ENCODE data around the gene LAPTM5.

Gene LAPTM5

DNA sequence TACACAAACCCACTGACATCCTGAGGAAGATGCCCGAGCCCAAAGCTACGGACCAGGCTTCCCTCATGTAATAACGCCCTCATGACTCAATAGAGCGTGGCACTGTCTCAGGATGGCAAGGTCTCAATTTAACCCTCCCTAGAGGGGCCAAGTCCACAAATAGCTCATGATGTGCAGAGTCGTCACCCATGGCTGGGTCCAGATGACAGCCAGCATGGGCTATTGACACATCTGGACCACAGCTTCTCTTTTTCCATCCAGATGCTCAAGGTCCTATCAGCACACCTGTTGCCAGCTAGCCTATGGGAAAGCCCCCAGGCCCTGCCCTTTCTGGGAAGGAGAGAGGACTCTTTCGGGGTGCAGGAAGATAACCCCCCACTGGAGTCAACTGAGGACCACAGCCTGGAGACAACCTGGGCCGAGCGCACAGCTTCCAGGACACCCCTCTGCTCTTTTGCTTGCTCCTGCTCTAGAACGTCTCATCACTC is 2.8 kb downstream of the LAPTM5 start:
- DNase-seq: no peak

DNA sequence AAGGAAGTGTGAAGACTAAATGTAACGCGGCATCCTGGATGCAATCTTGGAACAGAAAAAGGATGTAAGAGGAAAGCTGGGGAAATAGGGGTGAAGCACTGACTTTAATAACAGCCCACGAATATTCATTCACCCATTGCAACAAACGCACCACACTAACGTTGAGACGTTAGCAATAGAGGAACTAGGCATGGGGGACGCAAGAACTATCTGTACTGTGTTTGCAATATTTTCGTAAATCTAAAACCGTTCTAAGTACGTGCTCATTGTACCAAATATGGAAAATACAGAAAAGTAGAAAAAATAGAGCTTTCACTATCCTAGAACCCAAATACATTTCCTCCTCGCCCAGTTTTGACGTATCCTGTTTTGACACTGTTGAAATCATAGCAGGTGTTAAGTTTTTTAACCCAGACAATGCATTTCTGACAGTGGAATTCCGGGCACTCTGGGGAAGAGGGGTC is 3.9 kb downstream of the LAPTM5 start:
- no peak for DNase-seq

DNA sequence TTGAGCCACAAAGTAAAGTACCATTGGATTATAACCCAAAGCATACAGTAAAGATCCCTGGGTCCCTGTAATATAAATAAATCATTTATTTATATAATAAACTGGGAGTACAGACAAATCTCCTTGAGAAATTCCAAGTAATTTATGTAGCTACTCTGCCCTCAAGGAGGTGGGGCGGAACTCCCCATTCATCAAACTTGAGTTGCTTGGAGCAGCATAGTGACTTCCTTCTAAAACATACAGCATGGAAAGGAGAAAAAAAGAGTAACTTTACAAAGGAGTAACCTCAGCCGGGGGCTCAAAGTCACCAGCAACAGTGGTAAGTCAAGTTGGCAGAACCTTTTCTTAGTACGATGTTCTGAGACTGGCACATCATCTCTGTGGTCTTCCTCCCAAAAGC is 4.5 kb downstream of the LAPTM5 start:
- DNase-seq: no peak

DNA sequence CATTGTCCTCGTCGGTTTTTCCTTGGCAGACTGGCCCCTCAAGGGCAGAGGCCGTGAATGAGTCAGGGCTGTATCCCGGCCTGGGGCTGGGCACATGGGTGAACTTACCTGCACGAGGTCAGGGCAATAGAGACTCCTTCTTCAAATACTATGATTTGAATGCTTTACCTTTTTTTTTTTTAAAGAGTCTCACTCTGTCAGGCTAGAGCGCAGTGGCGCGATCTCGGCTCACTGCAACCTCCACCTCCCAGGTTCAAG is 5.0 kb downstream of the LAPTM5 start:
- DNase-seq: no peak

DNA sequence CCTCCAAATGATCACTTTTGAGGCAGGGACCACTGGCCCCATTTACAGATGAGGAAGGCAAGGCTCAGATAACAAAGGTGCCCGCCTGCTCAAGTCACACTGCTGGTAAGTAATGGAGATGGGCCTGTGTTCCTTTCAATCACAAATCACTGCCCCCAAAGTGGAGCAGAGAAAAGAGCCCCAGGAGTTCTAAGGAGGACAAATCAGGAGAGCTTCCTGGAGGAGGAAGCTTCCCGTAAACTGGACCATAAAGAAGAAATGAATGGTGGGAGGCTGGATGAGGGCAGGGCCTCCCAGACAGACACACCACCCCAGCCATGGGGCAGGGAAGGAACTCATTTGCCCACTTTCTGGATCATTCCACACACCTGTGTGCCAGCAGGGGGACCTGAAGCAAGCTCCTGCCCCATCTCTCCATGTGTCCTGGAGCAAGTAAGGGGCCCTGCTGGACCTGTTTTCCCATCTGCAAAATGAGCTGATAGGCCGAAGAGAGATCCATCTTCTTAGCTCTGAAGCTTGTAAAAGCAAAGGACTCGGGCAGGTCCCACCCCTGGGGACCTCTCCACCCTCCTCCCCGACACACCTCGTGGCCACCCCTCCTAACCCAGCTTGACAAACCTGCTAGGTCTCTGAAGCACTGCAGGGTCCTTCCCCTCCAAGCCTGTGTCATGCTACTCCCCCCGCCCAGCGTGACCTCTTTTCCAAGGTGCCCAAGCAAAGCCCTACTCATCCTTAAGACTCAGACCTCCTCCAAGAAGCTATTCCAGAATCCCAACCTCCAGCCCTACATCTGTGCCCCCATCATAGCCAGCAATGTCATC is 5.5 kb downstream of the LAPTM5 start:
- no peak for DNase-seq

DNA sequence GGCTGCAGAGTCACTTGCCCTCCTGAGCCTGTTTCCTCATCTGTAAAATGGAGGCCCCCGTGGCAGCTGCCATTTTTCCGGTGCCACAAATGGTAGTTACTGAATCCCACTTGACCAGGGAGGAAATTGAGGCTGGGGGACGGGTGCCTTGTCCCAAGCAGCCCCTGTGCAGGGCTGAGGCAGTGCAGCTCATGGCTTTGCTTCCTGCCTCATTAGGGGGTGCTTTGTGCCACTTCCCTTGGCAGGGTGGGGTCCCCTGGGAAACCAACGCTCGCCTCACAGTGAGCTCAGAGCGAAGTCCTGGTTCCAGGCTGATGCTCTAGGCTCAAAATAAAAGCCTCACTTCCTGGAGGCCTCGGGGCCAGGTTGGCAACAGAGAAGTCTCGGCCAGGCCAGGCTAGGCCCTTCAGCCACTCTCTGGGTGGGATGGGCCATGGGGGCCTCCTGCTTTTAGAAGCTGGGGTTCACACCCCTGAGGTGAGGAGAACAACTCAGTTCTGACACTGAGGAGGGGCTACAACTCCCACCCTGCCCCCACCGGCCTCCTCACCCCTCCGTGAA is 6.8 kb downstream of the LAPTM5 start:
- no peak for DNase-seq

DNA sequence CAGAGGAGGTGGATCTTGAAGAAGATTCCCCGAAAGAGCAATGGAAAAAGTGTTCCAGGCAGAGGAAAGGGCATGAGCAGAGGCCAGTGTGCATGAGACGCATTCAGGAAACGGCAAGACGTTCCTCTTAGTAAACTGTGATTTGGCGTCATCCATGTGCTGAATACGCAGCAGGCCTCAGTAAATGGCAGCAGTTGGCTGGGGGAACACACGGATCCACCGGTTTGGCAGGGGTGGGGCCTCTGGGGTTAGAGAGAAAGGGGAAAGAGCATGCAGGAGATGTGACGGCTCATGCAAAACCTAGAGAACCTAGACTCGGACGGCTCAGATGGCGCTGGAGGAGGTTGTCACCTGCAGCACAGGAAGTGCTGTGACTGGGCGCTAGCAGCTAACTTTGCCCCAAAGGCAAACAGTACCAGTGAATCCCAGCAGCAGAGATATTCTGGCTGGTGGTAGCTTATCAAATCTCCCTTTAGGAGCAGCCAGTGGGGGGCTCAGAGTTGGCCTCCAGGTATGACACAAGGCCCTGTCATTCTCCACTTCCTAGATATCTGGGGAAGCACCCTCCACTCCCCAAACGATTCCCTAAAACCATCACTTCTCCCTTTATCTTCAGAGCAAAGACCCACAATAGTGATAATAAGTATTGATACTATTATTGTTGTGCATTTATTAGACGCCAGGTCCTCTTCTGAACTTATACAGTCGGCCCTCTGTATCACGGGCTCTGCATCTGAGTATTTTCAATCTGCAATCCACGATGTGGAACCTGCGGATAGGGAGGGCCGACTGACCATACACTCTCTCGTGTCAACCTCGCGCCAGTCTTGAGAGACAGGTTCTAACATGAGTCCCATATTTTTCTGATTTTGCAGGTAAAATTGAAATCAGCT is 7.6 kb downstream of the LAPTM5 start:
- DNase-seq: no peak

DNA sequence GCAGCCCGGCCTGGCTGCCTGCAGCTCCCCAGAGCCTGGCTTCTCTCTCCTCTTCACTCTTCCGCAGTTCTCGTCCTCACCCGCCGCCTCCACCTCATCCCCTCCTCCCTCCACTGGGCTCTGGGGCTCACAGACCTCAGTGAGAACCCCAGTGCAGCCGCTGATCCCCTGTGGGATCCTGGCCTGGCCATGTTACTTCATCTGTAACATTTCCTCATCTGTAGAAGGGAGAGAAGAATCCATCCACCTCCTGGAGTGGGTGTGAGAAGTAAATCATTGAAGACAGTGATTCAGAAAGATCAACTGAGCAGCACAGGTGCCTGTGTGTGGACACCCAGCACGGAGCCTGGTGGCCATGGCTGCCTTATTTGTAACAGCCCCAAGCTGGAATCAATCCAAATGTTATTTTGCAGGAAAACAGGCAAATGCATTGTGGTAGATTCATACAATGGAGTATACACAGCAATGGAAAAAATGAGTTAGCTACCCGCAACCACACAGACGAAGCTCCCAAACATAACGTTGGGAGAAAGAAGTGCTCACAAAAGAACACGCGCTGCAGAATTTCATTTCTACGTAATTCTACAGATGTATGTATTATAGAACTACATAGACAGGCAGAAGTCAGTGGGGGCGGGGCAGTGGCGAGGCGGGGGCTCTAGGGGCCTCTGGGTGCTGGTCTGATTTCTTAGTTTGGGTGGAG is 8.7 kb downstream of the LAPTM5 start:
- no peak for DNase-seq

DNA sequence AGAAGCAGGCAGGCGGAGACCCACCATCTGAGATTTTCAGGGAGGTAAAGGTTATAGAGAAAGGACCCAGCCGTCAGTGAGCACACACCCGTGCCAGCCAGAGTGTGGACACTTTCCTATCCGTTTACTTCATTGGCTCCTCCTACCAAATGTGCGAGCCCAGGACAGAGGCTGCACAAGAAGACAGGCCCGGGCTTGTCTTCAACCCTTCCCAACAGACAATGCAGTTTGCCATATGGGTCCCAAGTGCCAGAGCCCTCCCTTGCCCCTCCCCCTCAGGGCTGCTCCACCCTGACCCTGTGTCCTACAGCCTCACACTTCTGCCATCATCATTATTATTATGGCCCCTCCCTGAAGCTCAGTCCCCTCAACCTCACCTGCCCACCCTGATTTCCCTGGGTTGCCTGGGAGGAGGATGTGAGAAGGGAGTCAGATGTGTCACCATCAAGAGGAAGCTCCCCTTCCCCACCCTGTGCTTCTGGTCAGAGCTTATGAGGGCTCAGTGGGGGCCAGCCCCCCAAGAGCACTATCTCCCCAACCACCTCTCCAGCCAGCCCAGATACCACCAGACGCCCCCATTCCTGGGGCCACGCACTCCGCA is 9.4 kb downstream of the LAPTM5 start:
- DNase-seq: no peak

DNA sequence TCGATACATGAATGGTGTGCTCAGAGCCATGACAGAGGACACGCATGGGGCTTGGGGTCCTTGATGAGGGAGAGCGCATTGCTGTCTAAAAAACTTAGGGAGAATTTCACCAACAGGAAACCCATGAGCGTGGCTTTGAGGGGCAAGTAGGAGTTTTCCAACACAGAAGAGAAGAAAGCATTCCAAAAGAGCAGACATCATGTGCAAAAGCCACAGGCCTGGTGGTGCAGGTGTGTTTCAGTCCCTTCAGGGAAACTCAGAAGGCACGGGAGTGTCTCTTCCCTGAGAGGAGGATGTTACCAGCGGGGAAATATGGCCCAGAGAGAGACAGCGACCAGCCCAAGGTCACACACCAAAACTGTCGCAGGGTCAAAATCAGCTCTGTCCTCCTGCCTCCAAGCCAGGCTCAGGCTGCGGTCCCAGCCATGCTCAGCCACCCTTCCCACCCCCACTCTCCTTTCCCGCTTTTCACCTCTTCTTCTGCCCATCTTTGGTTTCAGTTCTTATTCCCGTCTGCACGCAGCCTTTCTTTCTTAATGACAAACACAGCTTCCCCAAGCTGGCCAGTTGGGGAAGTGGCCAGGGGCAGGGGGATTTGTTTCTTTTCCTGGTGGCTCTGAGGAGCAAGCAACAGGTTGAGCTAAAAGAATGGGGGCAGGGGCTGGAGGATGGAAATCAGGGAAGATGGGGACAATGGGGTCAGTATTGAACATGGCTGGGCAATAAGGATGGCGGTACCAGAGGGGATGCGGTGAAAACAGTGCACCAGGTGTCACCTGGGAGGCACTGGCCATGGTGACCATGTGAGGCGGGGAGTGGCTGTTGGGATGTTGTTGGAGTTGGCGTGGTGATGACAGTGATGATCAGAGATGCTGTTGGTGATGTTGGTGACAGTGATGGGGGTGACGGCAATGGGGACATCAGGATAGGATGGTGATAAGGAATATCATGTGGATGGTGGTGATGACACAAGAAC is 10.3 kb downstream of the LAPTM5 start:
- no peak for DNase-seq

DNA sequence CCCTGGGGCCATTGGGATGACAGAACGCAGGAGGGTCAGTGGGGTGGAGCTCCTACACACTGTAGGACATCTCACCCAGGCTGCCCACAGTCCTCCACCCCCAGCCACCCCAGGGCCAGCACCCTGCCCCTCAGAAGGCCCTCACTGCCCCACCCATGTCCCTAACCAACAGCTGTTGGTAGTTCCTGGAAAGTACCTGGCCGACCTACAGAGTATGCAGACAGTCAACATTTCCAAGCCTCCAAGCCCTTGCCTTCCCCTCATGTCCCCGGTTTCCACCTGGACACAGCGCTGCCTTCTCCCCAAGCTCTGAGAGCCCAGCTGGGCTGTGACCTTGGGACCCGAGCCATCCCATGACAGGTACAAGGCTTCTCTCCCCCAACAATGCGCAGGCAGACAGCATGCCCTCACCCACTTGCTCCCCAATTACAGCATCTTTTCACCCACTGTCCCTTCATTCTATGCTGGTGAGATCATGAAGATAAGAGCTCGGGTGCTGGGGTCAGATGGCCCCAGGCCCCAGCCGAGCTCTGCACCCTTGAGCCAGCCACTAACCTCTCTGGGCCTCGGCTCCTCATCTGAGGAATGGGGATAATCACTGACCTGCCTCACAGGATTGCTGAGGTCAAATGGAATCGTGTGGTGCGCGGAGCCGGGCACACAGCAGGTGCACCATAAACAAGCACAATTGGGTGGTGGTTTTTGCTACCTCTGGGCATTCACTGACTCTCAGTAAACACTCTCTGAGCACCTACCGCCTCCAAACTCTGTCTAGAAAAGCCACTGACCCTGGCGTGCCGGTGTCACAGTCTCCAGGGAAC is 11.2 kb downstream of the LAPTM5 start:
- no peak for DNase-seq

DNA sequence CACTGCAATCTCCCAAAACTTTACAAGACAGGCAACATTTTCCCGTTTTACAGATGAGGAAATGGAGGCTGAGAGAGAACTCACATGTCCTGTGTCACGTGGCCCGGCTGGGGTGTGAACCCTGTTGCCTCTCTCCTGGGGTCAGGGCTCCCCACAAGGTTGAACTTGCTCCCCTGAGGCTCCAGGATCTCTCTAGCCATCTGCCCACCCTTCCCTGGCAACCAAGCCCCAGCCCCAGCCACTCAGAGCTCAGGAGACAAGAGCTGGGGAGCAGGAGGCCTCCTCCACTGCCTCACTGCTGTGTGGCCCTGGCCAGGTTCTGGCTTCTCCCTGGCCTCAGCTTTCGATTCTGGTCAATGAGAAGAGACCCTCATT is 11.8 kb downstream of the LAPTM5 start:
- DNase-seq: no peak

DNA sequence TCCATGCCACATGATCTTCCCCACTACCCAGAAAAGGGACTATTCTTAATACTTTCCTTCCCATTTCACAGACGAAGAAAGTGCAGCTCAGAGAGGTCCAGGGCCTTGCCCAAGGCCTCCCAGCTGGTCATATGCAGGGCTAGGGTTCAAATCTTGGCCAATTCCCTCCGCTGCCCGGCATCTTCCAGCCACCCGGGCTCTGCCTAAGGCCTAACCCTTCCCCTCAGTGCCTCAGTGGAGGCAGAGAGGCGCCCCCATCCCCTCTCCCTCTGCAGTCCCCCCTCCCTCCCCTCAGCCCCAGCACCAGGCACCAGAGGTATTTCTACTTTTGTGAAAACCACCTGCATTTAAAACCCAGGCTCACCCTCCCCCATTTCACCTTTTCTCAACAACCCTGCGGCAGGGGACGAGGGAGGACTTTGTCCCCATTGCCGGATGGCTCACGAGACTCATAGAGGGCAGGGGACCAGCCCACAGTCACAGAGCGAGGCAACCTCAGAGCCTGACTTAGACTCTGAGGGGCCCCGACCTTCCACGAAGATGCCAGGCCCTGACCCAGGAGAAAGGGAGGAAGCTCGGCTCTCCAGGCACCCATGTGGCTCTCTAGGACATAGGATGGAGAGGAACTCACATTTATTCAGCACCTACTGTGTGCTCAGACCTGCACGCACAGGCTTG is 12.3 kb downstream of the LAPTM5 start:
- no peak for DNase-seq

DNA sequence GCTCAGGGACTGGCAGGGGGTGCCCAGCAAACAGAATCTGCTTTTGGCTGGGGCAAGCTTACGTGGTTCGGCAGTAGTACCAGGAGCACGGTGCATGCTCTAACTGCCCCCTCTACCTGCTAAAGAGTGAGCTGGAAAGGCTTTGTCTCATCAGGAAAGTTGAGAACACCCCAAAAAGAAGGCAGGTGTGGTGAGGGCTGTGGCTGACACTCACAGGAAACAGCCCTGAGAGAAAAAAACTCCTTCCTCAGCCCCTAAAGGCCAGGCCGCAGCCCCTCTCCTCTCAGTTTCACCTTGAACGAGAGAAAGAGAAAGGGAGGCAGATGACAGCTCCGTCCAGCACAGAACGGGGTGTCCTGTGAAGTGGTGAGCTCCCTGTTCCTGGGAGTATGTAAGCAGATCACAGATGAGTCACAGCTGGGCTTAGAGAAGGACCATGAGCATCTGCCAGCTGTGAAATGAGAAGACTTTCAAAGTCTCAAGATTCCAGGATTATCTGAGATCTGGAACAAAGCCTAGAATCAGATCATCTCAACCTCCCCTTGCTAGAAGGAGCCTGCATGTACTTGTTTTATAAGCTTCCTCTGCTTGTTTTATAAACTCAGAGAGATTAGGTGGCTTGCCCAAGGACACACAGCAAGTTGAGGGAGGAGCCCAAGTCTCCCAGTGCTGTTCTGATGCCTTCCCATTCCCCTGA is 13.4 kb downstream of the LAPTM5 start:
- no peak for DNase-seq

DNA sequence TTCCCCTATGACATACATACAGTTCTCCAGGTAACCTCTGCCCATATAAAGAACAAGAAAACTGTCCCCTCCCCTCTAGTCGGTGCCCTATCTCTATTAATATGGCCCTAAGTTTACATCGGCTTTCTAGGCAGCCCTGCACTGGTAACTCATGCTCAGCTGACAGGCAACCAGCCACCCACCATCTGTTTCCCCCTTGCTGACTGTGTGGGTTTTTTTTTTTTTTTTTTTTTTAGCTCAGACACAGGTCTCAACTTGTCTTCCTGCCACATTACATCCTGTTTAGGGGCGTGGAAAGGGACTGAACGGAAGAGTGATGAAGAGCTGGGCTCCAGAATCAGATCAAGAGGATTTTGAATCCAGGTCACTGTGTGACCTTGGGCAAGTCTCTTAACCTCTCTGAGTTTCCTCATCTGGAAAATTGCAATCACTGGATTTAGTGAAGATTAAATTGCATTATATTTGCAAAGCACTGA is 14.0 kb downstream of the LAPTM5 start:
- no peak for DNase-seq

DNA sequence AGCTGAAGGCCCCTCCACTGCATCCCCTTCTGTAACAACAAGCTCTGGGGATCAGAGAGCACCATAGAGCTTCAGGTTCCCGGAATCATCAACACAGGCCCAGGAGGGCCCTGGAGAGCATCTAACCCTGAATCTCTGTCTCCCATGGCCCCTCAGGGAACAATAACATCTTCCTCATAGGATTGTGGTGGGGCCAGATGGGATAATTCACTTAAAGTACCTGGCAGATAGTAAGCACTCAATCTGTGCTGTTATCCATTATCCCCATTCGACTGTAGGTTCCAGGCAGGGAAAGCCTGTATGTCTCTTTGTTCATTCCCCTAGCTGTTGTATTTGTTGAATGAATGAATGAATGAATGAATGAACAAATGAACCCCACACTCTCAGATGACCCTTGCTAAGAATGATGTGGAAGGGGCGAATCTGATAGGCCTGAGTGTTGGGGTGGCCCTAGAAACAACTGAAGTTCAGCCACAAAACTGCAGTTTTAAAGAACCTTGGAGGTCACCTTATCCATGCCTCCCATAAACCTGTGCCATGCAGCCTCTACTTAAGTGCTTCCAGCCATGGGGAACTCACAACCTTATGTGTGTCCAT is 14.5 kb downstream of the LAPTM5 start:
- no peak for DNase-seq

DNA sequence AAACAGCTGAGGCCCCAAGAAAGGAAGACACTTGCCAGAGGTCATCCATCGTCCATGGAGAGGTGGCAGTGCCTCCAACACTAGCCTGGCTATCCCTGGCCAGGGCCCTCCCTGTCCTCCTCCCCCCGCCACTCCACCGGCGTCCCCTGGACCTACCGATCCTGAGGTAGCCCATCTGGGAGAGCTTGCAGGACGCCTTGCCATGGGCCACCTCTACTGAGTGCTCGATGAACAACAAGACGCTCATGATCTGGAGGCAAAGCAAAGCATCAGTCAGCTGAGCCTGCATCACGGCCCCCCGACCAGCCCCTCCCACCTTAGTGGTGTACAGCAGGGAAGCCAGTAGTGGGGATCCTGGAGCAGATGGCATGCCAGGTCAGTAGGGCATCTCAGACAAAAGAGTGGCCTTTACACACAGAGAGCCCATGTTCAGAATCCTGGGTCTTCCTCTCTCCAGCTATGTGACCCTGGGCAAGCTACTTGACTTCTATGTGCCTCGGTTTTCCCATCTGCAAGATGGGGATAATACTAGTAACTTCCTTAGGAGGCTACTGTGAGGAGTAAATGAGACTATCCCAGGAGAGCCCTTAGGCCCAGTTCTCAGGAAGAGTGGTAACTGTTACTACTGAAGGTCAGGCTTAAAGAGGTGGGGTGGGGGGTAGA is 15.1 kb downstream of the LAPTM5 start:
- no peak for DNase-seq

DNA sequence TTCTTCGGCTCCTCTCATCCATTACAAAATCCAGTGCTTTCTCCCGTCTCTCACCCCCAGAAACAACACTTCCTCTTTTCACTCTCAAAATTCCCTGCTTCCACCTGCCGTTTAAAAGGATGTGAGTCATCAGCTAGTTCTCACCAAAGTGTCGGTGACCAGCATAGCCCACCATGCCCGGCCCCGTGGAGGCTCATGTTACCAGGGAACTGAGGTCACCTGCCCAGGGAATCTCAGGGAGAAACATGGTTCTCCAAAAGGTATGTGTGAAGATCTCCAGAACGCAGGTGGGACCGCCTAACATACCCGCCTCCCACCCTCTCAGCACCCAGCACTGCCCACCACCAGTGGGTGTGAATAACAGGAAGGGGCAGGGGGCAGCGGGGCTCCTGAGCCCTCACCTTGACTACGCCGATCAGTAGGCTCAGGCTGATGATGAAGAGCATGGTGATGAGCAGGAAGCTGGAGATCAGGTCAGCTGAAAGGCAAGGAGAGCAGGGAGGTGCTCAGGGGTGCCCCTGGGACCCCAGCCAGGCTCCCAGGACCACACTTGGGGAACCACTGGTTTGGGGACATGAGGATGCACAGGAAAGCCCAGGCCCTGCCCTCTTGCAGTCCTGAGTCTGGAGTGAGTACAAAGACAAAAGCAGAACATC is 16.2 kb downstream of the LAPTM5 start:
- DNase-seq: no peak
